Mucosa of rectum (tissue), 2 donors: Measurements from ENCODE around the gene ENTPD6.

Experiments used
- H3K27ac ChIP-seq, 2 donors: one replicate each; pipeline ENCODE4 v1.7.0; 2013; ENCODE audit warnings: inconsistent platforms in 2 of 2, low read depth in 2 of 2, low read length in 2 of 2
- H3K27me3 ChIP-seq, 2 donors: one replicate each; pipeline ENCODE4 v1.7.0; 2013; ENCODE audit warnings: low read length in 2 of 2; ENCODE audit not compliant: control insufficient read depth in 2 of 2, insufficient read depth in 2 of 2
- H3K36me3 ChIP-seq, 2 donors: one replicate each; pipeline ENCODE4 v1.7.0; 2013; ENCODE audit warnings: low read length in 2 of 2; ENCODE audit not compliant: control insufficient read depth in 2 of 2, insufficient read depth in 2 of 2
- H3K4me1 ChIP-seq, 2 donors: one replicate each; pipeline ENCODE4 v1.7.0; 2013; ENCODE audit warnings: low read length in 2 of 2, mild to moderate bottlenecking in 1 of 2; ENCODE audit not compliant: control insufficient read depth in 2 of 2, insufficient read depth in 2 of 2
- H3K4me3 ChIP-seq, 2 donors: one replicate each; pipeline ENCODE4 v1.7.0; 2013; ENCODE audit warnings: low read length in 2 of 2
- H3K9ac ChIP-seq, 2 donors: one replicate each; pipeline ENCODE4 v1.7.0; 2013; ENCODE audit warnings: low read length in 2 of 2, low read depth in 1 of 2, mild to moderate bottlenecking in 1 of 2
- H3K9me3 ChIP-seq, 2 donors: one replicate each; pipeline ENCODE4 v1.7.0; 2013; ENCODE audit warnings: low read length in 2 of 2; ENCODE audit not compliant: control insufficient read depth in 2 of 2
- donor health status: healthy.
- donor health status: Normal muscosa, but diverticular disease.

Gene ENTPD6

DNA sequence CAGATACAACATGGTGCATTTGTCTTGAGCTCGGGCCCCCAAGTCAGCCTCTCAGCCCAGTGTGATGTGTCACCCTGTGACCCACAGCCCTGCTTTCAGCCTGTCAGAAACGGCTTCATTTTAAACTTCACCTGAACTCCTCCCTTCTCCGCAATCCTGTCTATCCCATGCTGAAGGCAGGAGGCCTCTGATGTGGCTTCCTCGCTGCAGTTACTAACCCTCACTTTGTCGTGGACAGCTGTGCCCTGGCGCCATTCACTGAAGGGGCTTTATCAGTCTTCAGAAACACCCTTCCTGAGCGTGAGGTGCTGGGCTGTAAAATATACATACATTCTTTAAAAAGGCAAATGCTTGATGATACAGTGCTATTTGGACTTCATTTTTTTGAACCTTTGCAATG lies 7.9 kb upstream of the ENTPD6 start:
- H3K36me3 ChIP-seq, result no peaks in the 10 kb centered on the region
- no peak overlapping the region for H3K4me3 ChIP-seq
- no peak overlapping the region for H3K27ac ChIP-seq
- H3K9me3 ChIP-seq, result no peaks in the 10 kb centered on the region
- H3K4me1 ChIP-seq, result no peaks in the 10 kb centered on the region
- H3K9ac ChIP-seq, result no peak overlapping the region
- H3K27me3 ChIP-seq, result no peaks in the 10 kb centered on the region

DNA sequence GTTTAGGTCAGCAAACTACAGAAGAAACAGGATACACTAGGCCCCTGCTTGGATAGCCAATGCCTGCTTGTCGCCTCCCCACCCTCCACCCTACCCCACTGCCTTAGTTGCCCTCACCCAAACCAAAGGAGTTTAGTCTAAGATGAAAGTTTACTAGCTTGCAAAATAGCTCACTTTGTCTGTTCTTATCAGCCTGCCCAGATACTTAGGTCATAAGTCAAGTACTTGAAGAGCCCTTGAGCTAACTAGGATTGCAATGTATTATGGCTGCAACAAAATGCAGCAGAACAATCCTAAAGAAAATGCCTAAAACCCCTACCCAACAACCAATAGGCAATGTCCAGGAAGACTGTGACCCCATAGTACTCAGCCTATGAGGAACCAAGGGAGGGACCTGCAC lies 7.3 kb upstream of the ENTPD6 start:
- H3K4me3 ChIP-seq, result no peak overlapping the region
- no peaks in the 10 kb centered on the region for H3K4me1 ChIP-seq
- H3K36me3 ChIP-seq, result no peaks in the 10 kb centered on the region
- H3K27me3 ChIP-seq, result no peaks in the 10 kb centered on the region
- H3K27ac ChIP-seq, result no peak overlapping the region
- H3K9ac ChIP-seq, result no peak overlapping the region
- H3K9me3 ChIP-seq, result no peaks in the 10 kb centered on the region

GRCh38 chr20:25191051-25191450 lies 4.5 kb upstream of the ENTPD6 start:
- Histone ChIP-seq H3K27me3 (no peaks in the 10 kb centered on the region), H3K4me1 (peaks cover 4% of the 10 kb centered on the region in 2 donors), H3K9ac (no peak overlapping the region), H3K4me3 (no peak overlapping the region), H3K27ac (no peak overlapping the region), H3K9me3 (no peaks in the 10 kb centered on the region), H3K36me3 (no peaks in the 10 kb centered on the region)

DNA sequence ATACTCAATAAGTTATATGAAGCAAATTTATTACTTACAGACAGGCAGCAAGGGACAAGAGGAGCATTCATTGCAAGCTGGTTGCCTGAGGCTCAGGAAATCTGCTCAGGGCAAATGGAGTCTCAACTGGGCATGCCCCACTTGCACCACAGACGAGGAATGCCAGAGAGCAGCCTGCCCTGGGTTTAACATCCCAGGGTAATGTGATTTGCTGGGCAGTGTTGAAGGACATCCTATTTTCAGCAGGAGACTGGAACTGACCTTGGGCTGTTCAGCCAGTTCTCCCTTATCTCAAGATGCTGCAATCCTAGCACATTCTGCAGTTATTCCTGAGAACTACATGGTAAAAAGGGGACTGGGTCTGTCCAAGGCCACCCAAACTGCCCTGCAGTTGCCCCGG lies 3.8 kb upstream of the ENTPD6 start:
- Histone ChIP-seq H3K4me1 (peaks cover 8% of the 10 kb centered on the region in 2 donors), H3K27me3 (no peaks in the 10 kb centered on the region), H3K9me3 (no peaks in the 10 kb centered on the region), H3K36me3 (no peaks in the 10 kb centered on the region), H3K4me3 (no peak overlapping the region), H3K9ac (no peak overlapping the region), H3K27ac (no peak overlapping the region)

DNA sequence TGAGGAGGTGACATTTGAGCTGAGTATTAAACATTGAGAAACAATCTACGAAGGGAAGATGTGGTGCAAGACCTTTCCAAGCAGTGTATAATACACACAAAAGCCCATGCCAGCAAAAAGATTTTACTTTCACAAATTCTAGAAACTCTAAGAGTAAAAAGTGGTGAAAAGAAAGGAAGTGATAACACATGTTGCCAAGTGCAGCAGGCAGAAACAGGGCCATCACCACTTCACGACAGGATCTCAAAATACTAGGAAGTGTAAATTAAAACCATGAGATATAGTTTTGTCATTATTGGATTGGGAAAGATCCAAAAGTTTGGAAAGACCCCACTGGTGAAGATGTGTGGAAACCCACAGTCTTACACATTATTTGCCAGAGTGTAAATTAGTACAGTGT lies 1.7 kb upstream of the ENTPD6 start:
- H3K9ac ChIP-seq, result no peak overlapping the region
- H3K27me3 ChIP-seq, result no peaks in the 10 kb centered on the region
- no peaks in the 10 kb centered on the region for H3K36me3 ChIP-seq
- H3K4me1 ChIP-seq, result peaks cover 17 to 29% of the 10 kb centered on the region in 2 donors
- H3K4me3 ChIP-seq, result no peak overlapping the region
- no peak overlapping the region for H3K27ac ChIP-seq
- no peaks in the 10 kb centered on the region for H3K9me3 ChIP-seq

DNA sequence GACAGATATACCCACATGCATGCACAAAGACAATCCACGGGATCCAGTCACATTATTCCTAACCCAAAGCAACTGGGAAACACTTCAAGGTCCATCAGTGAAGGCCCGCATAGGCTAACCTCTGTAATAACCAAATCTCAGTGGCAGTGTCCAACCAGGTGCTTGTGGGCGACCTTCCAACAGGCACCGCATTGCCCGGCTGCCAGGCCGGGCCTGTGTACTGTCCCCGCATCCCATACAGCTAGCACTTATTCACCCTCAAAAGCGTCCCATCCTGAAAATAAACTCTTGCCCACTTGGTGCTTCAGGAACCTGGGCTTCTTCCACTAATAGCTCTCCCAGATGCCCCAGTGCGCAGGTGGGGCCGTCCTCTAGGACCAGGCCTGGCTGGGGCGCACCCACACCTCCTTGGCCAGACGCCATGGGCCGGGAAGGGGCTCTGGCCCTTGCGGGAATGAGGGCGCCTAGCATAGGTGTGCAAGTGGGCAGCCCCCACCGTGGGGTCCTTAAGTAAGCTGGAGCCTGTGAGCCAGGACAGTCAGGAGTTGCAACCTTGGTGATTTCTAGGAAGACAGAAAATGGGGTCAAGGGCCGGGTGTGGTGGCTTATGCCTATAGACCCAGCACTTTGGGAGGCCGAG lies 1.1 kb upstream of the ENTPD6 start:
- Histone ChIP-seq H3K9me3 (no peaks in the 10 kb centered on the region), H3K27ac (no peak overlapping the region), H3K36me3 (no peaks in the 10 kb centered on the region), H3K4me3 (no peak overlapping the region), H3K4me1 (peaks cover 23 to 35% of the 10 kb centered on the region in 2 donors), H3K27me3 (no peaks in the 10 kb centered on the region), H3K9ac (peak overlapping the region in 1 of 2 donors; percentile 97)

DNA sequence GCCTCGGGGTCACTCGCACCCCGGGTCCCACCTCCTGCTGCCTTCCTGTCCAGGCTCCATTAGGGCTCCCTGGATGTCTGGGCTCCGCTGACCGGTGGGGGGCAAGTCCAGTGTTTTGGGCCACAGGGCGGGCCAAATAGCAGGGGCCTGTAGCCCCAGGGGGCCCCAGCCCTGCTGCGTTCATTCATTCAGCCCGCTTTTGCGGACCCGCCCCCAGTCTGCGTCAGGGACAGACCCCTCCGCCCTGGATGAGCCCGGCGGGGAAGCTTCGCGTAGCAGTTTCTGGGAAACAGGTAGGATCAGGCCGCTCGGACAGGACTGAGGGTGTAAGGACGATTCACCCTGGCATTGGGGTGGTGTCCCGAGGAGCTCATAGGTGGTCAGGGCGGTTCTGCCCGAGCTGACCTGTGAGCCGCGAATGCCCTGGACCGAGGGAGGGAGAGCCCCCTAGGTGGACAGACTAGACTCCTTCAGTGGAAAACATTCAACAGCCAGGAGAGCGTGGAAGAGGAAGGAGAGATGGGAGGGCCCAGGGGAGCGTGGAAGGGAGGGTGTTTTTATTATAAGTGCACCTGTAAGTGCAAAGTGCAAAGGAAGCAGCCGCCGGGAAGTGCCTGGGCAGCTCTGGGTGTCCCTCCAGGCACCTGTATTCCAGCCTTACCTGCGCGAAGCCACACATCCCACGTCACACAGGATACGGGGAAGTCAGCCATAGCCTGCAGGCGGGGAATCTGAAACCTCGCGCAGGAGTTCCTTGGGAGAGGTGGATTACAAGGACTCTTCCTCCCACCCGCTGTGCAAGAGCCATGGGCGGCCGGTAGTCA lies 662 bp downstream of the ENTPD6 start:
- Histone ChIP-seq H3K9ac (peak overlapping the region; percentile 89 to 97), H3K4me1 (peaks cover 25 to 47% of the 10 kb centered on the region in 2 donors), H3K36me3 (no peaks in the 10 kb centered on the region), H3K9me3 (no peaks in the 10 kb centered on the region), H3K27me3 (no peaks in the 10 kb centered on the region), H3K4me3 (peak overlapping the region; percentile 87 to 90), H3K27ac (peak overlapping the region; percentile 95 to 96)

DNA sequence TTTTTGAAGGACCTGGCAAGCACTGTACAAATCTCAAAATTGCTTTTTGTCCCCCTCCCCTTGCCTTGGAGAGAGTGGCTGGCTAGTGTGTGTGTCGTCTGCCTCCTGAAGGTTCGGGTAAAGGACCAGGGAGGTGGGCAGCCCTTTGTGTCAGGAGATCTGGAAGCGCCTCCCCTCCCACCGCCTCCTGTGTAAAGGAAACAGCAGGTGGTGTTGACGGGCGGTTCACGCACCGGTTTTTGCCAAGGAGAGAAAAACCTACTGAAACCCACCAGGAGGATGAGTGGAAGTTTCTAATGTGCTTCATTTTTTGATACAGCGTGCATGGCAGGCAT lies 1.2 kb downstream of the ENTPD6 start:
- Histone ChIP-seq H3K9ac (peak overlapping the region; percentile 89 to 97), H3K27ac (peak overlapping the region; percentile 95 to 96), H3K36me3 (no peaks in the 10 kb centered on the region), H3K4me3 (peak overlapping the region; percentile 87 to 90), H3K27me3 (no peaks in the 10 kb centered on the region), H3K9me3 (no peaks in the 10 kb centered on the region), H3K4me1 (peaks cover 25 to 47% of the 10 kb centered on the region in 2 donors)

- no peaks in the 10 kb centered on the region for H3K36me3 ChIP-seq
- H3K4me3 ChIP-seq, result peak overlapping the region; percentile 87 to 90
- H3K9me3 ChIP-seq, result no peaks in the 10 kb centered on the region
- peak overlapping the region; percentile 89 to 97 for H3K9ac ChIP-seq
- no peaks in the 10 kb centered on the region for H3K27me3 ChIP-seq
- H3K4me1 ChIP-seq, result peaks cover 25 to 47% of the 10 kb centered on the region in 2 donors
- peak overlapping the region; percentile 95 to 96 for H3K27ac ChIP-seq
These were observed 1.8 kb downstream of the ENTPD6 start for GRCh38 chr20:25197183-25197869.

GRCh38 chr20:25197870-25198190 lies 2.3 kb downstream of the ENTPD6 start:
- Histone ChIP-seq H3K9ac (peak overlapping the region in 1 of 2 donors; percentile 97), H3K9me3 (no peaks in the 10 kb centered on the region), H3K27me3 (no peaks in the 10 kb centered on the region), H3K4me3 (peak overlapping the region; percentile 1 to 90), H3K36me3 (no peaks in the 10 kb centered on the region), H3K27ac (peak overlapping the region; percentile 95 to 96), H3K4me1 (peaks cover 25 to 47% of the 10 kb centered on the region in 2 donors)
